ENCODE results near the gene APOO. TPM values are rescaled to one million over a fixed set of nuclear protein-coding genes. Genes with fewer than 3 reads are reported as not detected.
A peak's percentile ranks its signal among the peaks of the same experiment; 100 is the strongest.

The APOO gene
- polyA plus RNA-seq, 1 donor: 17.2 TPM

DNA sequence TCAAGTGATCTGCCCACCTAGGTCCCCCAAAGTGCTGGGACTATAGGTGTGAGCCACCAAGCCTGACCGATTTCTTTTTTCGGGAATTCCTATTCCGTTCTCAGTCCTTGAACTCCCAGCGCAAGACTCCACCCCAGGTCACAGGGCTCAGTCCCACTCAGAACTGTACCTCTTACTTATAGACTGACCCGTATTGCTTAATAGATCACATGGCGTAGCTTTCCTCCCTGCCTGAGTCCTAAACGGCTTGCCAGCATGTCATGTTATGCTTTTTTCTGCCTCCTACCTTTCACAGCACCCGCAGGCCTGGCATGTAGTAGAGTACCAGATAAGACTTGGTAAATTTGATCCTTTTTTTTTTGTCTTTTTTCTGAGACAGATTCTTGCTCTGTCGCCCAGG is 102.3 kb downstream of the APOO start:
- Histone ChIP-seq H3K36me3 (ENCODE audit: control insufficient read depth, insufficient read depth, low read length) (no peaks in the 10 kb centered on the region), H3K4me1 (ENCODE audit: control insufficient read depth, insufficient read depth, low read length) (peaks cover 28% of the 10 kb centered on the region), H3K27ac (ENCODE audit: low read length) (peak overlapping the region; percentile 80), H3K4me3 (ENCODE audit: low read length) (no peak overlapping the region), H3K9me3 (ENCODE audit: control insufficient read depth, low read depth, low read length) (no peaks in the 10 kb centered on the region), H3K27me3 (ENCODE audit: control insufficient read depth, insufficient read depth, low read length) (no peaks in the 10 kb centered on the region)
- WGBS (ENCODE audit: insufficient coverage, low lambda C conversion rate): no CpG with 5 or more reads among the region's 9 CpGs
- DNase-seq: no peak

DNA sequence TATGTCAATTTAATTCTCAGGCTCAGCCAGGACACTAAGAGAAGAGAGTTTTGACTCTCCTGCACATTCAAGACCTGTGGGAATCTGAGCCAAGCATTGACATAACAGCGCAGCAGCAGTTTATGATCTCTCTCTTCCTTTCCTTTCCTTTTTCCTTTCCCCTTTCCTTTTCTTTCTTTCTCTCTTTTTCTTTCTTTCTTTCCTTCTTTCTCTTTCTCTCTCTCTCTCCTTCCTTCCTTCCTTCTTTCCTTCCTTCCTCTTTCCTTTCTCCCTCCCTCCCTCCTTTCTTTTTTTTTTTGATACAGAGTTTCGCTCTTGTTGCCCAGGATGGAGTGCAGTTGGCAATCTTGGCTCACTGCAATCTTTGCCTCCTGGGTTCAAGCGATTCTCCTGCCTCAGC is 103.2 kb downstream of the APOO start:
- H3K36me3 ChIP-seq (ENCODE audit: control insufficient read depth, insufficient read depth, low read length): no peaks in the 10 kb centered on the region
- no peaks in the 10 kb centered on the region for H3K9me3 ChIP-seq (ENCODE audit: control insufficient read depth, low read depth, low read length)
- DNase-seq: no peak
- no peak overlapping the region for H3K4me3 ChIP-seq (ENCODE audit: low read length)
- H3K4me1 ChIP-seq (ENCODE audit: control insufficient read depth, insufficient read depth, low read length): peaks cover 33% of the 10 kb centered on the region
- H3K27ac ChIP-seq (ENCODE audit: low read length): peak overlapping the region; percentile 80
- 100% methylated on average over 1 of the region's 3 CpGs for WGBS (ENCODE audit: insufficient coverage, low lambda C conversion rate)
- no peaks in the 10 kb centered on the region for H3K27me3 ChIP-seq (ENCODE audit: control insufficient read depth, insufficient read depth, low read length)

DNA sequence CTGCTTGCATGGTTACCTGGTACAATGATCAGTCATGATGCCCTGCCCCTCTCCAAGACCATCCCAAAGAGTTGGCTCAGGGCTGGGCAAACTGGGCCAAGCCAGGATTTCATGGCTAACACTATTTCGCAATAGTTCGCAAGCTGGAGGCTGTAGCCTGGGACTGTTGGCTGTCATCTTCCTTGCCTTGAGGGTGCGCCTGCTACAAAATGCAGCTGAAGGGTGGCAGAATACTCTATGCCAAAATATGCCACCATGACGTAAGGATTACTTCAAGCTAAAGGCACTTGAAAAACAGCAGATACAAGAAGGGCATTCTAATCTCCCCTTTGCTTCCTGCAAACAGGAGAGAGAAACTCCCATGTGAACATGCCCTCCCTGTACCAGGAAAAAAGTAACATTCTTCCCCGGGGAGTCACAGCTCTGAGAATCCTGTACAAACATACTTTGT is 103.8 kb downstream of the APOO start:
- no CpG with 5 or more reads among the region's 5 CpGs for WGBS (ENCODE audit: insufficient coverage, low lambda C conversion rate)
- no peaks in the 10 kb centered on the region for H3K27me3 ChIP-seq (ENCODE audit: control insufficient read depth, insufficient read depth, low read length)
- DNase-seq: peak in 1 of 2 donors; percentile 71
- peaks cover 33% of the 10 kb centered on the region for H3K4me1 ChIP-seq (ENCODE audit: control insufficient read depth, insufficient read depth, low read length)
- peak overlapping the region; percentile 80 for H3K27ac ChIP-seq (ENCODE audit: low read length)
- no peaks in the 10 kb centered on the region for H3K9me3 ChIP-seq (ENCODE audit: control insufficient read depth, low read depth, low read length)
- no peak overlapping the region for H3K4me3 ChIP-seq (ENCODE audit: low read length)
- H3K36me3 ChIP-seq (ENCODE audit: control insufficient read depth, insufficient read depth, low read length): no peaks in the 10 kb centered on the region

DNA sequence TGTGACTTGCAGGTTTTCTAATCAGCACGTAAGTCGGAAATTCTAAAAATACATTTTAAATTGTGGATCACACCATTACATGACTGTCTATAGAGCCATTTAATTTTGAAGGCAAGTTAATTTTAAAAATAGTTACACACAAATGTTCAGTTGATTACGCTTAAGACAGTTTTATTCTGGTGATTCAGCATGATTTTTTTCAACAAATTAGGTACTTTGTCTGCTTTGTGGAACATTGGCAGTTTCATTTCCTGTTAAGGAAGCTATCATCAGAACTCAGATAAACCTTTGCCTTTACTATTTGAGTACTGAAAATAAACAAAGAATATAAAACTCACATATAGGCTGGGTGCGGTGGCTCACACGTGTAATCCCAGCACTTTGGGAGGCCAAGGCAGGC is 105.3 kb downstream of the APOO start:
- Histone ChIP-seq H3K4me3 (ENCODE audit: low read length) (no peak overlapping the region), H3K27ac (ENCODE audit: low read length) (no peak overlapping the region), H3K9me3 (ENCODE audit: control insufficient read depth, low read depth, low read length) (no peaks in the 10 kb centered on the region), H3K4me1 (ENCODE audit: control insufficient read depth, insufficient read depth, low read length) (peaks cover 33% of the 10 kb centered on the region), H3K36me3 (ENCODE audit: control insufficient read depth, insufficient read depth, low read length) (no peaks in the 10 kb centered on the region), H3K27me3 (ENCODE audit: control insufficient read depth, insufficient read depth, low read length) (no peaks in the 10 kb centered on the region)
- no CpG with 5 or more reads among the region's 5 CpGs for WGBS (ENCODE audit: insufficient coverage, low lambda C conversion rate)
- DNase-seq: no peak

DNA sequence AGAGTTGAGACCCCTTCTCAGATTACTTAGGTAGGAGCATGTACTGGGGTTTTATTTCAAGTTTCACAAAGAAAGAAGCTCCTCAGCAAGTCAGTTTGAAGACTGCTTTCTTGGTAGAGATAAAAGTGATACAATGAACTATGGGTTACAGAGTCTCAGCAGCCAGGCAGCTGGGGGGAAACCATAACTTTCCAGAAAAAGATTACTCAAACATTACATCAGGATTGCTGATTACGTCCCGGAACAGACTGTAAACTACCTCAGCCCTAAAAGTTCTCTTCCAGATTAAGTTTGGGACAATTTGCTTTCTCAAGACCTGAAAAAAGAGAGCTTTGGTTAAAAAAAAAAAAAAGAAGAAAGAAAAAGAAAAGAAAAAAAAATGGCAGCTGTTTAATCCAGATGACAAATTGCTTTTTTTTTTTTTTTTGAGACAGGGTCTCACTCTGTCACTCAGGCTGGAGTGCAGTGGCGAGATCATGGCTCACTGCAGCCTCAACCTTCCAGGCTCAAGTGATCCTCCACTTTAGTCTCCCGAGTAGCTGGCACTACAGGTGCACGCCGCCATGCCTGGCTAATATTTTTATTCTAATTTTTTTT is 108.2 kb downstream of the APOO start:
- no peak overlapping the region for H3K4me3 ChIP-seq (ENCODE audit: low read length)
- no peaks in the 10 kb centered on the region for H3K27me3 ChIP-seq (ENCODE audit: control insufficient read depth, insufficient read depth, low read length)
- peaks cover 25% of the 10 kb centered on the region for H3K4me1 ChIP-seq (ENCODE audit: control insufficient read depth, insufficient read depth, low read length)
- H3K9me3 ChIP-seq (ENCODE audit: control insufficient read depth, low read depth, low read length): no peaks in the 10 kb centered on the region
- peak in 1 of 2 donors; percentile 49 for DNase-seq
- no peaks in the 10 kb centered on the region for H3K36me3 ChIP-seq (ENCODE audit: control insufficient read depth, insufficient read depth, low read length)
- no CpG with 5 or more reads among the region's 6 CpGs for WGBS (ENCODE audit: insufficient coverage, low lambda C conversion rate)
- H3K27ac ChIP-seq (ENCODE audit: low read length): peak overlapping the region; percentile 49

DNA sequence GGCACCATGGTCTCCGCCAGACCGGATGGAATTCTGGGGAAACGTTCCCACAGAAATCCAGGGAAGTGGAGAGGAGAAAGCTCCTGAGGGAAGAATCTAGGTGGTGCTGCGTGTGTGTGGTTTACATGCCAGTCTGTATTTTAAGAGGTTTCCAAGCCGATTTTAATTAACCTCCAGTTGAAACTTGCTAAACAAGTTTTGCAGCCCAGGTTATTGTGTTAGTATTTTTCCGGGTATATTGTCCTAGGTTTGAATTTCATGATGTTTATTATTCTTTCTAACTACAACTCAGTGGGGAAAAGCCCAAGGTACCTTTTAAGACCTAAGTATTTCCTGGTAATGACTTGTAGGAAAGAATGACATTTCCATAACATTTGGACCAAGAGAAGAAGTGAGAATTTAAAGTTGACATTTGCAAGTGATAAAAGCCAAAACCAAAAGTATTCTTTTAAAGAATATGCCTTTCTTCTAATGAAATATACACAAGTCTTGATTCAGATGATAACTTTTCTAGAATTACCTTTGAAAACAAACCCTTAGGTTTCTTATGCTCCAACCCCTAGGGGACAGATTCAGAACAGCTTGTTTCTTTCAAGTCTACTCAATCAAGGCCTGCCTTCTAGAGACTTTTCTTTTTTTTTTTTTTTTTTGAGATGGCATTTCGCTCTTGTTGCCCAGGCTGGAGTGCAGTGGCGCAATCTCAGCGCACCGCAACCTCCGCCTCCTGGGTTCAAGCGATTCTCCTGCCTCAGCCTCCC is 110.2 kb downstream of the APOO start:
- H3K27me3 ChIP-seq (ENCODE audit: control insufficient read depth, insufficient read depth, low read length): no peaks in the 10 kb centered on the region
- H3K27ac ChIP-seq (ENCODE audit: low read length): peak overlapping the region; percentile 32
- no peaks in the 10 kb centered on the region for H3K36me3 ChIP-seq (ENCODE audit: control insufficient read depth, insufficient read depth, low read length)
- no peaks in the 10 kb centered on the region for H3K9me3 ChIP-seq (ENCODE audit: control insufficient read depth, low read depth, low read length)
- H3K4me1 ChIP-seq (ENCODE audit: control insufficient read depth, insufficient read depth, low read length): peaks cover 6% of the 10 kb centered on the region
- peak in 1 of 2 donors; percentile 59 for DNase-seq
- WGBS (ENCODE audit: insufficient coverage, low lambda C conversion rate): 20% methylated on average over 1 of the region's 12 CpGs
- H3K4me3 ChIP-seq (ENCODE audit: low read length): no peak overlapping the region

DNA sequence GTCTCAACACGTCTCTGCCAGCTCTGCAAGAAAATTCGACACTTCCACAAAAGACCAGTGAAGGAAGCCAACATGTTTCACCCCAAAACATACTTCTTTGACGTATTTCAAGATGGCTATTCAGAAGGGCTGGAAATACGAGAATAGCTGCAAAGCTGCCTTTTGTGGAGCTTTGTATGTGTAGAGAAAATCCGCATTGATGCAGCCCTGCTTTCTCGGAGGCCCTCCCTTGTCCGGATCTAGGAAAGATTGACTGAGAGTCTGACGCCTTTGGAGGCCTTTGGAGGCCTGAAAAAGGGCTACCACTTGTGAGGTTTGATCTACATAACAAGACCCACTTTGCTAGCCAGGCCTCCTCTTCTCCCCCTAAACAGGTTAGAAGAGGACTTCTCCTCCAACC is 112.5 kb downstream of the APOO start:
- no peaks in the 10 kb centered on the region for H3K27me3 ChIP-seq (ENCODE audit: control insufficient read depth, insufficient read depth, low read length)
- H3K4me1 ChIP-seq (ENCODE audit: control insufficient read depth, insufficient read depth, low read length): peaks cover 5% of the 10 kb centered on the region
- no CpG with 5 or more reads among the region's 8 CpGs for WGBS (ENCODE audit: insufficient coverage, low lambda C conversion rate)
- H3K36me3 ChIP-seq (ENCODE audit: control insufficient read depth, insufficient read depth, low read length): no peaks in the 10 kb centered on the region
- no peak overlapping the region for H3K27ac ChIP-seq (ENCODE audit: low read length)
- H3K4me3 ChIP-seq (ENCODE audit: low read length): no peak overlapping the region
- H3K9me3 ChIP-seq (ENCODE audit: control insufficient read depth, low read depth, low read length): no peaks in the 10 kb centered on the region
- no peak for DNase-seq

DNA sequence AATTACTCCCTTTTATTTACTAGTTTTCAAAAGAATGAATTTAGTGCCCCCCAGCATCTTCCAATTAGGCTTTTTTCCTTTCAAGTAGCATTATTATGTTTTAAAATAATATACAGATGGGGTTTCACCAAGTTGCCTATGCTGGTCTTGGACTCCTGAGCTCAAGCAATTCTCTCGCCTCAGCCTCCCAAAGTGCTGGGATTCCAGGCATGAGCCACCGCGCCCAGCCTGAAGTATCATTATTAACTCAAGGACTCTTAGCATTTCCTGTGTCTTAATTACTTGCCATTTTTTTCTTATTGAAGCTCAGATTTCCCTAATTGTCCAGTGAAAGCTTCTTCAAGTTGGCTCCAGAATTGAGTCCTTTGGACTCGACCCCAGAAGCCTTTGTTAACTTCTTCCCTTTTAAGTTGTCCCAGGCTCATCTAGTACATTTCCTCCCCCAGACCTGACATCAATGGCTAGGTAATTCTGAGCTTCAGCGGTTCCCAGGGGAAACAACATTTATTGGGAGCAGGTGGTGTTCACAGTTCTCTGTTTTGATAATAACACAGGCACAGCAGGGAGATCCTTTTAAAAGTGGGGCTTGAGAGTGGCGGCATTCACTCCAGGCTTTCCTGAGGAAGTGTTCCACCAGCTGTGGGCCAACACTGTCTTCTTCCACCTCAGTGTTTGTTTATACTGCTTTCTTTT is 114.7 kb downstream of the APOO start:
- H3K4me3 ChIP-seq (ENCODE audit: low read length): no peak overlapping the region
- H3K9me3 ChIP-seq (ENCODE audit: control insufficient read depth, low read depth, low read length): no peaks in the 10 kb centered on the region
- H3K36me3 ChIP-seq (ENCODE audit: control insufficient read depth, insufficient read depth, low read length): no peaks in the 10 kb centered on the region
- peak in 1 of 2 donors; percentile 11 for DNase-seq
- peaks cover 2% of the 10 kb centered on the region for H3K4me1 ChIP-seq (ENCODE audit: control insufficient read depth, insufficient read depth, low read length)
- 20% methylated on average over 1 of the region's 6 CpGs for WGBS (ENCODE audit: insufficient coverage, low lambda C conversion rate)
- peak overlapping the region; percentile 12 for H3K27ac ChIP-seq (ENCODE audit: low read length)
- H3K27me3 ChIP-seq (ENCODE audit: control insufficient read depth, insufficient read depth, low read length): no peaks in the 10 kb centered on the region

DNA sequence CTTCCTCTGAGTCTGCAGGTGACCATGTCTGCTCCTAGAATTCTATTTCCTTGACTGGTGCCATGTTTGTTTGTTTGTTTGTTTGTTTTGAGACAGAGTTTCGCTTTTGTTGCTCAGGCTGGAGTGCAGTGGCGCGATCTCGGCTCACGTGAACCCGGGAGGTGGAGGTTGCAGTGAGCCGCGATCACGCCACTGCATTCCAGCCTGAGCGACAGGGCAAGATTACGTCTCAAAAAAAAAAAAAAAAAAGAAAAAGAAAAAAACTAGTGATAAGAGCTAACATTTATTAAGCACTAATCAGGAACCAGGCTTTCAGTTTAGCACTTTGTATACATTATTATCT is 117.6 kb downstream of the APOO start:
- H3K4me1 ChIP-seq (ENCODE audit: control insufficient read depth, insufficient read depth, low read length): peaks cover 2% of the 10 kb centered on the region
- H3K4me3 ChIP-seq (ENCODE audit: low read length): no peak overlapping the region
- no CpG with 5 or more reads among the region's 11 CpGs for WGBS (ENCODE audit: insufficient coverage, low lambda C conversion rate)
- no peaks in the 10 kb centered on the region for H3K27me3 ChIP-seq (ENCODE audit: control insufficient read depth, insufficient read depth, low read length)
- peaks cover 7% of the 10 kb centered on the region for H3K36me3 ChIP-seq (ENCODE audit: control insufficient read depth, insufficient read depth, low read length)
- peak in 1 of 2 donors; percentile 67 for DNase-seq
- H3K27ac ChIP-seq (ENCODE audit: low read length): peak overlapping the region; percentile 95
- no peaks in the 10 kb centered on the region for H3K9me3 ChIP-seq (ENCODE audit: control insufficient read depth, low read depth, low read length)

DNA sequence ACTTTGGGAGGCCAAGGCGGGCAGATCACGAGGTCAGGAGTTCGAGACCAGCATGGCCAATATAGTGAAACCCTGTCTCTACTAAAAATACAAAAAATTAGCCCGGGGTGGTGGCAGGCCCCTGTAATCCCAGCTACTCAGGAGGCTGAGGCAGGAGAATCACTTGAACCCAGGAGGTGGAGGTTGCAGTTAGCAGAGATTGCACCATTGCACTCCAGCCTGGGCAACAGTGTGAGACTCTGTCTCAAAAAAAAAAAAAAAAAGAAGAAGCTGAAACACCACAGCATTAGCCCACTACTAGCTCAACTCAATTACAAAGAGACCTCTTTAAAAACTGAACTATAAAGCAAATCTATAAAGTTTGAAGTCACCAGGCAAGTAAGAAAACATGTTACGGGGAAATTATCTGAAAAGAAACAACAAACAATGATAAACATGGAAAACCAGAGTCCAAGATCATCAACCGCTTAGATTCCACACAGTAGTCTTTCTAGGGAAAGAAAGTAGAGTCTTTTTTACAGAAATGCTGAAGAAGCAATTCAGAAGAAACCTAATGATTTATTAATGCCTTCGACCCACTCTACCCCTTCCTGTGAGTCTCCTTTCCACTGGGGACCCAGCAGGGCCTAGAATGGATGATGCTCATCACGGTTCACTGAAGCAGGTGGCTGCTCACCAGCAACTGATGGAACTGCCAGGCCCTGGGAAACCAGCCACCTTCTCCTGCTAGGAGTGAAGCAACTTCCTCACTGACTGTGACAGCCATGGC is 118.2 kb downstream of the APOO start:
- no peak for DNase-seq
- Histone ChIP-seq H3K27ac (ENCODE audit: low read length) (peak overlapping the region; percentile 95), H3K36me3 (ENCODE audit: control insufficient read depth, insufficient read depth, low read length) (peaks cover 11% of the 10 kb centered on the region), H3K27me3 (ENCODE audit: control insufficient read depth, insufficient read depth, low read length) (no peaks in the 10 kb centered on the region), H3K9me3 (ENCODE audit: control insufficient read depth, low read depth, low read length) (no peaks in the 10 kb centered on the region), H3K4me1 (ENCODE audit: control insufficient read depth, insufficient read depth, low read length) (peaks cover 2% of the 10 kb centered on the region), H3K4me3 (ENCODE audit: low read length) (no peak overlapping the region)
- no CpG with 5 or more reads among the region's 8 CpGs for WGBS (ENCODE audit: insufficient coverage, low lambda C conversion rate)

Data from large intestine (tissue), 3 donors.